ENCODE measurements around the gene MYO5A. TPM values are rescaled to one million over a fixed set of nuclear protein-coding genes. Genes with fewer than 3 reads are reported as not detected.

MYO5A gene
- total and polyA plus RNA-seq, 8 donors, result 2.4 to 11.9 (median 8.1) TPM

DNA sequence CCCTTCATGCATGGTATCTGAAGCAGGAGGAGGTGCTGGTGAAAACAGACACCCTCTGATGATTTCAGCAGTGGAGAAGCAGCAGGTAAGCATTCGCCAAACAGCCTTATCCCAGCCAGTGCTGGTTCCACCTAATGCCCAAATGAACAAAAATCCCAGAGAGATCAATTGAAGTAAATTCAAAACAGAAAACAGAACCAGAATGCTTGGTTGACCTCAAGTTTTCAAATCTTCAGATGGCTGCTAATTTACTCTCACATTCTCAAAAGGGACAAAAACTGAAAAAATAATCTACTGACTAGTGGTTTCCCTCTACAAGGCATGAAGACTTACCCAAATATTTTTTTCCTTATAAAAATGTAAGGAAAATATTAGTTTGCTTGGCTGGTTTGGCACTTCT, 146.0 kb downstream of the MYO5A start:
- no peaks in the 10 kb centered on the region for H3K27me3 ChIP-seq
- no peak overlapping the region for H3K4me3 ChIP-seq
- ATAC-seq (no peak), DNase-seq (no peak), FAIRE-seq (no peak)
- H3K4me1 ChIP-seq, result no peaks in the 10 kb centered on the region
- H3K27ac ChIP-seq, result no peak overlapping the region
- H3K36me3 ChIP-seq, result peaks cover 0 to 11% (median 0%) of the 10 kb centered on the region in 3 donors
- H3K9me3 ChIP-seq, result no peaks in the 10 kb centered on the region
- no peak for TF ChIP-seq CTCF (IDR thresholded peaks at IDR 0.05)
- WGBS, 2 donors, result 96 to 100% methylated on average over 1 of the region's 1 CpG
- intact Hi-C loops (cut with DNase I), result no loop called here

GRCh38 chr15:52379395-52380106, 149.1 kb downstream of the MYO5A start:
- ATAC-seq (peak in 1 of 4 donors; percentile 38), FAIRE-seq (no peak), DNase-seq (no peak)
- intact Hi-C loops (cut with DNase I), result no loop called here
- Histone ChIP-seq H3K27me3 (no peaks in the 10 kb centered on the region), H3K27ac (no peak overlapping the region), H3K36me3 (peaks cover 0 to 11% (median 0%) of the 10 kb centered on the region in 3 donors), H3K9me3 (no peaks in the 10 kb centered on the region), H3K4me1 (no peaks in the 10 kb centered on the region), H3K4me3 (no peak overlapping the region)
- WGBS, 2 donors, result 80 to 84% methylated on average over 14 of the region's 14 CpGs
- no peak for TF ChIP-seq CTCF (IDR thresholded peaks at IDR 0.05)

GRCh38 chr15:52378746-52379394, 149.8 kb downstream of the MYO5A start:
- Histone ChIP-seq H3K9me3 (no peaks in the 10 kb centered on the region), H3K27me3 (no peaks in the 10 kb centered on the region), H3K4me3 (no peak overlapping the region), H3K4me1 (no peaks in the 10 kb centered on the region), H3K27ac (no peak overlapping the region), H3K36me3 (peaks cover 0 to 7% (median 0%) of the 10 kb centered on the region in 3 donors)
- no peak for TF ChIP-seq CTCF (IDR thresholded peaks at IDR 0.05)
- WGBS, 2 donors, result 86 to 89% methylated on average over 6 of the region's 6 CpGs
- FAIRE-seq (no peak), ATAC-seq (no peak), DNase-seq (no peak)
- intact Hi-C loops (cut with DNase I), result no loop called here

- Histone ChIP-seq H3K9me3 (no peaks in the 10 kb centered on the region), H3K4me1 (no peaks in the 10 kb centered on the region), H3K27me3 (no peaks in the 10 kb centered on the region), H3K27ac (no peak overlapping the region), H3K36me3 (peaks cover 0 to 2% (median 0%) of the 10 kb centered on the region in 3 donors), H3K4me3 (no peak overlapping the region)
- FAIRE-seq (no peak), ATAC-seq (peak in 1 of 4 donors; percentile 47), DNase-seq (no peak)
- no peak for TF ChIP-seq CTCF (IDR thresholded peaks at IDR 0.05)
- WGBS, 2 donors, result 88 to 92% methylated on average over 9 of the region's 9 CpGs
- intact Hi-C loops (cut with DNase I), result no loop called here
These were observed 158.7 kb downstream of the MYO5A start for GRCh38 chr15:52370010-52370409.

DNA sequence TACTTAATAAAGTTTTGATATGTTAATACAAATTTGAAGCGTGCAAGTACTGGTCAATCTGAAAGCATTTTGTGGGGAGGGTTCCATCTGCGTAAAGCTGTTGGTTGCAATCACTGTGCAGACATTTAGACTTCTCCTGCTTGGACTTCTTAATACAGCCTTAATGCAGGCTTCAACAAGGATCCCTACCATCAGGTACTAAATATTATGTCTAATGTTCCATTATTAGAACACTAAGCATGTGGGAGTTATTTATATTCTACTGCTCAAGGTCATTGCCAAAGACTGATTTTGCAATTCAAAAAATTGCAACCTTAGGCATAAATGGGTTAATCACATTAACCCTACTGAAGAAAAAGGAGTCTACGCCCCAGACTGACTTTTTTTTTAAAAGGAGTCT, 159.2 kb downstream of the MYO5A start:
- Histone ChIP-seq H3K27me3 (no peaks in the 10 kb centered on the region), H3K27ac (no peak overlapping the region), H3K4me3 (no peak overlapping the region), H3K36me3 (peaks cover 0 to 2% (median 0%) of the 10 kb centered on the region in 3 donors), H3K4me1 (no peaks in the 10 kb centered on the region), H3K9me3 (no peaks in the 10 kb centered on the region)
- FAIRE-seq, result no peak
- TF ChIP-seq CTCF (IDR thresholded peaks at IDR 0.05), result no peak
- intact Hi-C loops (cut with DNase I), result no loop called here
- WGBS, 2 donors, result 95 to 96% methylated on average over 3 of the region's 3 CpGs
- no peak for DNase-seq
- no peak for ATAC-seq
